Heart right ventricle (tissue), 16 donors: ENCODE measurements around the gene FBXO21. TPM values are rescaled to one million over a fixed set of nuclear protein-coding genes. Genes with fewer than 3 reads are reported as not detected.

ENCODE experiments used
- ATAC-seq, 8 donors: fragments of 200-7000 bp; cut with Tn5 transposase; one replicate each; pipeline ENCODE4 v1.9.1; 2020; ENCODE audit warnings: mild to moderate bottlenecking in 8 of 8, moderate library complexity in 8 of 8, moderate number of reproducible peaks in 1 of 8
- DNase-seq, 2 donors: peaks; one replicate each; pipeline ENCODE4 v3.0.0-alpha.2; 2020
- H3K27ac ChIP-seq, 10 donors: fragments of 200-600 bp; sonication (generic) in 2 of 10; one replicate each; pipeline versions ENCODE4 v1.5.0 to v1.8.0; 2020 to 2022; ENCODE audit warnings: mild to moderate bottlenecking in 3 of 10
- H3K27me3 ChIP-seq, 7 donors: fragments of 200-600 bp; one replicate each; pipeline ENCODE4 v1.8.0; 2021 to 2022; ENCODE audit warnings: mild to moderate bottlenecking in 2 of 7
- H3K36me3 ChIP-seq, 9 donors: fragments of 200-600 bp; sonication (generic) in 1 of 9; one replicate each; pipeline versions ENCODE4 v1.5.0 to v1.8.0; 2020 to 2022; ENCODE audit warnings: mild to moderate bottlenecking in 2 of 9
- H3K4me1 ChIP-seq, 9 donors: fragments of 200-600 bp; sonication (generic) in 1 of 9; one replicate each; pipeline versions ENCODE4 v1.5.0 to v1.8.0; 2020 to 2022; ENCODE audit warnings: mild to moderate bottlenecking in 4 of 9
- H3K4me3 ChIP-seq, 10 donors: fragments of 200-600 bp; sonication (generic) in 2 of 10; one replicate each; pipeline versions ENCODE4 v1.5.0 to v1.8.0; 2020 to 2022; ENCODE audit warnings: mild to moderate bottlenecking in 7 of 10, moderate library complexity in 2 of 10
- H3K9me3 ChIP-seq, 11 donors: fragments of 200-600 bp in 10 of 11; sonication (generic) in 2 of 11; one replicate each; pipeline versions ENCODE4 v1.5.0 to v1.8.0; 2013 to 2022; ENCODE audit warnings: mild to moderate bottlenecking in 2 of 11, control low read depth in 1 of 11, moderate library complexity in 1 of 11
- WGBS, 2 donors: extraction: QIAGEN DNeasy Blood & Tissue Kit; methylation state at CpG; one replicate each; pipeline ENCODE4 v1.1.7; 2013; ENCODE audit warnings: inconsistent platforms in 1 of 2; 5-methylcytosine and 5-hydroxymethylcytosine counted together
- intact Hi-C, 10 donors: fragments of 100-400 bp; cut with DNase I; formaldehyde crosslinking; loops; one replicate each; pipeline versions ENCODE4 v1.11.1 to v1.14.2; 2022
- polyA plus RNA-seq, 2 donors: library from polyadenylated mRNA; stranded (reverse); fragments of 200-250 nt; gene quantifications; one replicate each; pipeline ENCODE4 v1.2.3, GENCODE V29; 2013
- total RNA-seq, 10 donors: library from RNA; stranded (reverse); fragmentation: NEBNext Ultra II Directional in 3 of 10; extraction: Animal tissue kit (Norgen Biotek cat#: 25700) in 3 of 10; gene quantifications; one replicate each; pipeline versions ENCODE4 v1.2.1 to v1.2.4, GENCODE V29; 2021 to 2023
- TF ChIP-seq, protein P1 (sequence below), 9 donors: fragments of 200-600 bp; sonication (generic) in 2 of 9; IDR thresholded peaks; one replicate each; pipeline versions ENCODE4 v1.5.0 to v1.8.0; 2021 to 2022; ENCODE audit warnings: antibody characterized with exemption in 9 of 9, mild to moderate bottlenecking in 5 of 9, moderate library complexity in 1 of 9
- donor health status: Arrhythmogenic right ventricular cardiomyopathy.
- donor health status: ischemic (EF 13 %, LVEDD 7.1; RV severe dilation, severe dysfunction).
- donor health status: healthy with polysubstance abuse.
- donor health status: DM: no; HTN: yes; CAD: no.
- donor health status: DM: no; HTN: no; CAD: no.
- donor health status: ischemic (EF 25% LVEDD 6.9; RV normal size, moderate dysfunction).
- donor health status: ischemic (EF 25% LVEDD 5.7; RV mildly dilated, moderate dysfunction).
- donor health status: healthy.
- donor health status: DM: yes; HTN: yes; CAD: no.
- donor health status: Ischemic cardiomyopathy.
- donor health status: ischemic (EF 35%, LVEDD 5.7; RV mildly dilated, moderate dysfunction).
- donor health status: nonischemic (EF 11% LVEDD 7.7; RV severe dilation, severe dysfunction).
- donor health status: DM: yes; HTN: yes; CAD: no.
- donor health status: PGD.
- donor health status: ischemic (EF 29% LVEDD 5.4; RV normal size, mild dysfunction).
- donor health status: nonischemic (EF 23%, LVEDD 6.1; RV moderate dilation, normal function).

Gene FBXO21
- total and polyA plus RNA-seq, 12 donors: 10.2 to 75.1 (median 47.6) TPM

- intact Hi-C loops: loop anchor here in 1 of 10 donors (10.0 kb wide), 1 partner anchor 437 kb away; no protein-coding TSS in a partner anchor
- H3K36me3 ChIP-seq: peaks cover 0 to 51% (median 21%) of the 10 kb centered on the region in 9 donors
- DNase-seq: no peak
Observed at GRCh38 chr12:117142094-117142493, 48.2 kb downstream of the FBXO21 start.

GRCh38 chr12:117141097-117141898 lies 49.0 kb downstream of the FBXO21 start:
- intact Hi-C loops: loop anchor here in 1 of 10 donors (10.0 kb wide), 1 partner anchor 436 kb away; no protein-coding TSS in a partner anchor
- Histone ChIP-seq H3K4me1 (peaks cover 3 to 25% (median 12%) of the 10 kb centered on the region in 9 donors), H3K27ac (no peak overlapping the region), H3K9me3 (no peaks in the 10 kb centered on the region), H3K27me3 (no peaks in the 10 kb centered on the region), H3K36me3 (peaks cover 0 to 44% (median 21%) of the 10 kb centered on the region in 9 donors), H3K4me3 (no peak overlapping the region)
- DNase-seq (no peak), ATAC-seq (peak in 6 of 8 donors; percentile 15 to 54 (median 18))
- TF ChIP-seq, protein P1, sequence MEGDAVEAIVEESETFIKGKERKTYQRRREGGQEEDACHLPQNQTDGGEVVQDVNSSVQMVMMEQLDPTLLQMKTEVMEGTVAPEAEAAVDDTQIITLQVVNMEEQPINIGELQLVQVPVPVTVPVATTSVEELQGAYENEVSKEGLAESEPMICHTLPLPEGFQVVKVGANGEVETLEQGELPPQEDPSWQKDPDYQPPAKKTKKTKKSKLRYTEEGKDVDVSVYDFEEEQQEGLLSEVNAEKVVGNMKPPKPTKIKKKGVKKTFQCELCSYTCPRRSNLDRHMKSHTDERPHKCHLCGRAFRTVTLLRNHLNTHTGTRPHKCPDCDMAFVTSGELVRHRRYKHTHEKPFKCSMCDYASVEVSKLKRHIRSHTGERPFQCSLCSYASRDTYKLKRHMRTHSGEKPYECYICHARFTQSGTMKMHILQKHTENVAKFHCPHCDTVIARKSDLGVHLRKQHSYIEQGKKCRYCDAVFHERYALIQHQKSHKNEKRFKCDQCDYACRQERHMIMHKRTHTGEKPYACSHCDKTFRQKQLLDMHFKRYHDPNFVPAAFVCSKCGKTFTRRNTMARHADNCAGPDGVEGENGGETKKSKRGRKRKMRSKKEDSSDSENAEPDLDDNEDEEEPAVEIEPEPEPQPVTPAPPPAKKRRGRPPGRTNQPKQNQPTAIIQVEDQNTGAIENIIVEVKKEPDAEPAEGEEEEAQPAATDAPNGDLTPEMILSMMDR (IDR thresholded peaks at IDR 0.05): no peak
- 74 to 86% methylated on average over 29 of the region's 29 CpGs for WGBS, 2 donors

More at GRCh38 chr12:117142094-117142493, 48.2 kb downstream of the FBXO21 start:
- Histone ChIP-seq H3K27ac (no peak overlapping the region), H3K4me1 (peaks cover 3 to 25% (median 12%) of the 10 kb centered on the region in 9 donors), H3K27me3 (no peaks in the 10 kb centered on the region), H3K9me3 (no peaks in the 10 kb centered on the region), H3K4me3 (no peak overlapping the region)
- 63 to 72% methylated on average over 12 of the region's 12 CpGs for WGBS, 2 donors
- peak in 2 of 8 donors; percentile 38 to 39 for ATAC-seq
- TF ChIP-seq, protein P1 (IDR thresholded peaks at IDR 0.05): no peak

DNA sequence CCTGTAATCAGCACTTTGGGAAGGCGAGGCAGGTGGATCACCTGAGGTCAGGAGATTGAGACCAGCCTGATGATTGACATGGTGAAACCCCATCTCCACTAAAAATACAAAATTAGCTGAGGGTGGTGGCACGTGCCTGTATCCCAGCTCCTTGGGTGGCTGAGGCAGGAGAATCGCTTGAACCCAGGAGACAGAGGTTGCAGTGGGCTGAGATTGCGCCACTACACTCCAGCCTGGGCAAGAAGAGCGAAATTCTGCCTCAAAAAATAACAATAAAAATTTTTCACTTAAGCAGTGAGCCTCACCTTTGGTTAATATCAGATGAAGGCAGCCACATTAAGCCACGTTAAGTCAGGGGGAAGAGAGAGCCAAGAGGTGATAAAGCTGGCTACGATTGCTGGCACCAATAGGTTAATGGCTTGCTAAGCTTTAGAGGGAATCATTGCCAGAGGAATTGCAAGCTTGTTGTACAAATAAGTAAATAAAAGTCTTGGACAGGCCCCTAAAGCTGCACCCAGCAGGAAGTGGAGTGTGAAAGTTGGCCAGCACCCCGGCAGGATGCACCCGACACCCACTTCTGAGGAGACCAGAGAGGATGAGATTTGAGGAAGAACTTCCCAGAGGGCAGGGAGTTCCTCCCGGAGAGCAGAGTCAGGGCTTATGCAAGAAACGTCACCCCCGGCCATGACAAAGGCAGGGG lies 49.7 kb downstream of the FBXO21 start:
- TF ChIP-seq, protein P1 (IDR thresholded peaks at IDR 0.05): no peak
- peak in 7 of 8 donors; percentile 16 to 42 (median 32) for ATAC-seq
- Histone ChIP-seq H3K27me3 (no peaks in the 10 kb centered on the region), H3K4me3 (no peak overlapping the region), H3K4me1 (peaks cover 3 to 25% (median 12%) of the 10 kb centered on the region in 9 donors), H3K36me3 (peaks cover 0 to 37% (median 18%) of the 10 kb centered on the region in 9 donors), H3K27ac (peak overlapping the region in 1 of 10 donors; percentile 59), H3K9me3 (no peaks in the 10 kb centered on the region)
- 56% methylated on average over 12 of the region's 12 CpGs for WGBS, 2 donors
- intact Hi-C loops: loop anchor here in 1 of 10 donors (10.0 kb wide), 1 partner anchor 436 kb away; no protein-coding TSS in a partner anchor
- DNase-seq: no peak
